Jurkat, Clone E6-1 (cell line): Measurements from ENCODE around the gene THADA.

Experiments used
- DNase-seq: peaks from one replicate; pipeline ENCODE4 v3.0.0-alpha.2; 2011; ENCODE audit warnings: low read depth, low spot score
- H3K4me3 ChIP-seq: 2 replicates; pipeline ENCODE4 v1.5.1; 2011; ENCODE audit warnings: mild to moderate bottlenecking, low read length, control low read depth, moderate library complexity

The THADA gene

DNA sequence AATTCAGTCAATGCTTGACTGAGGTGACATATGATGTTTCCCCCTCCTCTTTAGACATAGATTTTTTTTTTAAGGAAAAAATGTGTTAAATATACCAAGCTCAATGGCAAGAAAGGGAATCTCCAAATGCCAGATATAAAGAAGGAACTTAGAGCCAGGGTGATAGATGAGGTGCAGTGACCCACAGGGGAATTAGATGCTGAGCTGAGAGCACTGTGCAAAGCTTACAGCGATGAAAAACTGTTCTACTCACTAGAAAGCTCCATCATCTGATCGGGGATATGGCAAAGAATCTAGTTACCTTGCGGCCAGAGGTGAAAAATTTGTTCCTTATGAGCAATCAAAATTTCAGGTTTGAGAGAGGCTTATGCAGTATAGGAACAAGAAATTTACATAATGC lies 218.5 kb downstream of the THADA start:
- no peak for DNase-seq
- no peak overlapping the region for H3K4me3 ChIP-seq

DNA sequence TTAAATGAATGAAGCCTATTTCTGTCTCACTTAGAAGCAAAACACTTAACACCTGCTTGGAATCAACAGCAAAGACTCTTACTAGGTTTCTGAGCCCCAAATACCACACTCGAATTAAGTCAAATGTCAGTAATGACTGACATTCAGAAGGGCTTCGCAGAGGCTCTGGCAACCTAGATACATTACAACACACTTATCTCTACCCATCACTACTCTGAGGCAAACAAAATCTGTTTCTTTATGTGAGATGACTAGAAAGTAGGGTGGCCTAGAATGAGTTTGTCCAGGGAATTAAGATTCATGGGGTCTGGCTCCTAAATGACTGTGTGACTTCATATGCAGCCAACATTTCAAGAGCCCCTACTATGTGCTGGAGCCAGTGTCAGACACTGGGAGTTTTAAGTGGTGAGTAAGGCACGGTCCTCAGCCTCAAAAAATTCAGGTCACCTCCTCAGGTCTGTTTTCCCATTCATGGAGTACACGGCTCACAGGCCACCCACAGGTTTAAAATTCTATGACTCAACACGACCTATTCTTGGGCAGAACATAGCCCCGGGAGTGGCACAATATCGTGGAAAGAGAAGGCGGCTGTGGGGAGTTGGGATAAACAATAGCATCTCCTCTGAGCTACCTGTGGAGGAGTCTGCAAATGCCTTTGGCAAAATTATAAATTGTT lies 219.2 kb downstream of the THADA start:
- no peak for DNase-seq
- H3K4me3 ChIP-seq = no peak overlapping the region

DNA sequence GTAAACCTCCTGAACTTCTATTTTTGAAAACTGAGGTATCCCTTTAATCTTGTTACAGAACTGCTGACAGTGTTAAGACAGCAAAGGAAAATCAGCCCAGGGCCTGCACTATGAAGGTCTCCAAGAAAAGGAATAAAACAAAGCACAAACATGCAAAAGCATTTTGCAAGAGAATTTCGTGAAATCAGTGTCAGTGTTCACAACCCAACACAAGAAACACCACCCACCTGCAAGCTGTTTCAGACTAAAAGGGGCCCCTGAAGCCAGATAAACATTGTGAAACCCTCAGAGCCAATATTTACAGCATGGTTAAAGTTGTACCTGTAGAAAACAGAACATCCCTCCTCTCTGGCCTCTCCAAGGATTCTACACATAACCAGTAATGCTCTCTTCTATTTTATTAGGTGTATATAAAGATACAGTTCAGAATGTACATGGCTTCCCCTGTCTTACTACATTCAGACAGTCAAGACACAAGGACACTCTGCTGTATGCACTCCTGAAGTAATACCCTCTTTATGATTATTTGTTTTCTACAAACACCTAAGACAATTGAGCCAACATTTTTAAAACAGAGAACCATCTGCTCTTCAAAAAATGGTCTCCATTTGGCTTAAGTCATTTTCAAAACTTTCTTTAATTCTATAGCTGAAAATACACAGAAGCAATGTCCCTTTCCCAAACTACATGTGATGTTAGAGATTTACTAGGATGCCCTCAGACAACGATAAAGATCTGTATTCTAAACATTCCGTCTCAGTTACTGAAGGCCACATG lies 219.9 kb downstream of the THADA start:
- no peak overlapping the region for H3K4me3 ChIP-seq
- DNase-seq = no peak

DNA sequence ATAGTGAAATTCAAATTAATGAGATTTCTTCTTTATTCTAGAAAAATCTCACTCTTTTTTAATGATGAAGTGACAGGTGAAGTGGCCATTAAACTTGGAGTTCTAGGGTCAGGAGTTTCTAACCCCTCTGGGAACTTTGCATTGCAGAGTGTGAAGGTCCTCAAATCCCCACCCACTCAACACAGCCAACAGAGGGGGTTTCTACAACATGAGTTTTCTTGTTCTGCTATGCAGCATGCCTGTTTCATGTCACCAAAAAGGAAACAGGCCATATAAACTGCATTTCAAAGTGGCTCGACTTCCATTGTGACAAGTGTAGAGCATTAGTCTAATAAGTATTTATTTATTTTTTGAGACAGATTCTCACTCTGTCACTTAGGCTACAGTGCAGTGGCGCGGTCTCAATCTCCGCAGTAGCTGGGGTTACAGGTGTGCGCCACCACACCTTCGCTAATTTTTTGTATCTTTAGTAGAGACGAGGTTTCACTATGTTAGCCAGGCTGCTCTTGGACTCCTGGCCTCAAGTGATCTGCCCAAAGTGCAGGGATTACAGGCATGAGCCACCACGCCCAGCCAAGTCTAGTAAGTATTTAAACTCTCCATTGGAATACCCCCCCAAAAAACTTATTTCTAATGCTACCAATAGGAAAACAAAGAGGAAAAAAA lies 223.3 kb downstream of the THADA start:
- H3K4me3 ChIP-seq = no peak overlapping the region
- DNase-seq = no peak

DNA sequence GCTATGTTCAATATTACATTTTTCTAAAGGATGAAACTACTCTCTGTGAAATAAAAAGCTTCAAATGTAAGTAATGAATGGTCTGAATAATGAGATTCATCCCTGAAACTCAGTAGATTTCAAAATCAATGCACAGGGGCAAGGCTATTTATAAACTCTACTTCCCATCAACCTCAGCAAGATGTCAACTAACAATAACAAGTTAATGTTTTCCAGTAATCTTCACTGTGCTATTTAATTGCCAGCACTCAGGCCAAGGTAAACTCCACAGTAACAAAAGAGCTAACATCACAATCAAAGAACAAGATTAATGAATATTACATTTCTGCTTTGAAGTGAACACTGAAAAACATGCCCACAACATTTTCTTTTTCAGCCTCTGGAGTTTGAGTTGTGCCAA lies 225.1 kb downstream of the THADA start:
- no peak for DNase-seq
- no peak overlapping the region for H3K4me3 ChIP-seq

DNA sequence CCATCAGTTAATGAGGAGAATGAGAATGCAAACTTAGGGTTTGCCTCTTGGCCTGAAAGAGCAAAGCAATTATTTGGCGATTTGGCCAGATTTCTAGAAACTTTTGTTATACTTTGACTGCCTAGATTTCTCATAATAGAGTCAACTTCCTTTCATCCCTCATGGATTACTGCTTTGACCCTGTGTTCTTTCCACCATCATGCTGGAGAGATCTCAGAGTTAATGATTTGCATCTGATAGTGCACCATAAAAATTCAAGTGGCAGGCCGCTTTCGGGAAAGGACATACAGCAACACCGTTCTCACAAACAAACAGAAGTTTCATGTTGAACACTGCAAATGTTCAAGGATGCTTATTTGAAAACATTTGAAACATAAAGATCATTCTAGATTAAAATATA lies 225.7 kb downstream of the THADA start:
- no peak for DNase-seq
- no peak overlapping the region for H3K4me3 ChIP-seq

DNA sequence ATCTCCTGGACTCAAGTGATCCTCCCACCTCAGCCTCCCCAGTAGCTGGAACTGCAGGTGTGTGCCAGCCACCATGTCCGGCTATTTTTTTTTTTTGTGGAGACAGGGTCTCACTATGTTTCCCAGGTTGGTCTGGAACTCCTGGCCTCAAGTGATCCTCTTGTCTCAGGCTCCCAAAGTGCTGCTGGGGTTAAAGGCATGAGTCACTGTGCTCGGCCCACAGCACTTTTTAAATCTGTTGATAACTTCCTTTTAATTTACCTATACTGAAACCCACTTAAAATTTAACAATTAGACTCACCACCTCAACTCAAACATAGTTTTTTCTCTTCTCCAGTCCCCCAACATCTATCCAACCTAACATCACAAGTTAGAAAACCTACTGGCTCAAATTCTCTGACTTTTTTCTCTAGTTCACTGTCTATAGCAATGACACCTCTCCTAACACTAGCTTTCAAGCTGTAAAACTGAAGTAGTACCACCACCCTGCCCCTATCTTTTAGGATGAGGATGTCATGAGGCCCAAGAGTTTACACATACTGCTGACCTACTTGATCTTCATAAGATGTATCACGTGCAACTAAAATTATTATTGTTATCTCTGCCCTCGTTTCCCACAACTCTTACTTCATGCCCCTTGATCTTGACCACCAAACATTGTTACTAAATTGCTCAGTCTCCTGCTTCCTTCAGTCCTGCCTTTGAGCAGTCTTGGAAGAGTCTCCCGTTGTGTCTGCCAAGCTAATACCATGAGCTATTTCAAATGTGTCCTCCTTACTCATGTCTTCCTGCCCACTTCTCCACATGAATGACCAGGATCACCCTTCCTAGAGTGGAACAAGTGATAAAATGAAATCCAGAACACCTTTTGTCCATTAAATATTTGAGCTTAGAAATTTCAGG lies 227.1 kb downstream of the THADA start:
- no peak overlapping the region for H3K4me3 ChIP-seq
- no peak for DNase-seq

DNA sequence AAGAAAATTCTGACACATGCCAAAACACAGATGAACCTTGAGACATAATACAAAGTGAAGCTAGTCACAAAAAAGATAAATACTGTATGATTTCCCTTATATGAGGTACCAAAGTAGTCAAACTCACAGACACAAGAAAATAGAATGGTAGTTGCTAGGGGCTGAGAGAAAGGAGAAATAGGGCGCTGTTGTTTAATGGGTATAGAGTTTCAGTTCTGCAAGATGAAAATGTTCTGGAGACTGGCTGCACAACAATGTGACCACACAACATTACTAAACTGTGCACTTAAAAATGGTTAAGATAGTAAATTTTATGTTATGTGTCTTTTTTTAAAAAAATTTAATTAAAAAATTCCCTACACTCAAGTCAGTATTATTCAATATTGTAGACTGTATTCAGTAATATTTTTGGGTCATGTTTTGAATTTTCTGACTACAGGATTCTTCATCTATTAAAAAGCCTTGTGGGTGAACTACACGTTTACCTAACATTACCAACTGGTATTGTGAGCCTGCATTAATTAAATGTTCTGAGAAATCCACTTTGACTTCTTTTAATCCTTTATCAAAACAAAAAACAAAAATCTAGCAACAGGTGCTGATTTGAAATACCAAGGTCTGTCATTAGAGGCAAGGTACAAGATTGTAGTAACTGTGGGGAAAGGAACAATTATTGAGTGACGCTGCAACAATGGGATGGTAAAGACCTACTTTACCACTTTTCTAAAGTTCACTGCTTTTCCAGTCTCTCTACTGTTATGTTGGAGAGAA lies 228.6 kb downstream of the THADA start:
- no peak overlapping the region for H3K4me3 ChIP-seq
- DNase-seq = no peak

DNA sequence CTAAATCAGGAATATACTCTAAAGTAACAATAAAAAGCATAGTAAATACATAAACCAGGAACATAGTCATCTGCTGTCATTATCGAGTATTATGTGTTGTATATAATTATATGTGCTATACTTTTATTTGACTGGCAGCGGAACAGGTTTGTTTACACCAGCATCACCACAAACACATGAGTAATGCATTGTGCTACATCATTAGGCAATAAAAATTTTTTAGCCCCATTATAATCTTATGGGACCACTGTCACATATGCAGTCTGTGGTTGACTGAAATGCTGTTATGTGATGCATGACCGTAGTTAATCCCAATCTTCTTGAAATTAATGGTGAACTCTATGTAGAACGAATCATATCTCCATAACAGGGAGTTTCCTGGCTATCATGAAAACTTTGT lies 232.7 kb downstream of the THADA start:
- no peak overlapping the region for H3K4me3 ChIP-seq
- DNase-seq = no peak

DNA sequence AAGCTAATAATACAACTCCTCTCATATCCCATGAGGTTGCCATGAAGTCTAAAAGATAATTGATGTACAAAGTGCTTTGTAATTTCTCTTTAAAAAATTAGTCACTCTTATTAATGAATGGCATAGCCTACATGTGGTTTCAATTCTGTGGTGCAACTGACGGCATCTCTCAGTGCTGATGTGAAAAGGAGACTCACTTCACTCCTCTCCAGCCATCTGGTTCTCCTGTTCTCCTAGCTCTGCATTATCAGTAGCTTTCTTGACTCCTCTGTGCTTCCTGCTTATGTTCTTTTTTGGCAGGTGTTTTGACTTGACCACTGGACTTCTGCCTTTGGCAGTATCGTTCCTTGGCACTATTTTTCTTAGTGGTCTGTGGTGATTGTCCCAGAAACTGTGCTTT lies 234.6 kb downstream of the THADA start:
- no peak overlapping the region for H3K4me3 ChIP-seq
- no peak for DNase-seq

DNA sequence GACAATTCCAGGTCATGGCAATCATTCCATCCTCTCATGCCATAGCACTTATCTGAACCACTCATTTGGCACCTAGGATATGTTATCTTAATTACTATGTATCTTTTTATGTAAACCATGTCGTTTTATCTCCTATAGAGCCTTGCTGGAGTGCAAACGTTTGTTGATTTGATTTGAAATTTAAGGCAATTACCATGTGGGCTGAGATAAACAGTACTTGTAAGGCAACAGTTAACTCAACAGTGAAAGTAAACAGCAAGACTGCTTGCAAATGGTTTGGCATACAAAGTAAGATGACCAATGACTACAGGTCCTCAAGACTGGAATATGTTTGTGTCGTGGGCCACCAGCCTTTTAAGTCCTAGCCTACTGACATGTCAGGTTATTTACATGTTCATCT lies 235.7 kb downstream of the THADA start:
- H3K4me3 ChIP-seq = no peak overlapping the region
- no peak for DNase-seq

DNA sequence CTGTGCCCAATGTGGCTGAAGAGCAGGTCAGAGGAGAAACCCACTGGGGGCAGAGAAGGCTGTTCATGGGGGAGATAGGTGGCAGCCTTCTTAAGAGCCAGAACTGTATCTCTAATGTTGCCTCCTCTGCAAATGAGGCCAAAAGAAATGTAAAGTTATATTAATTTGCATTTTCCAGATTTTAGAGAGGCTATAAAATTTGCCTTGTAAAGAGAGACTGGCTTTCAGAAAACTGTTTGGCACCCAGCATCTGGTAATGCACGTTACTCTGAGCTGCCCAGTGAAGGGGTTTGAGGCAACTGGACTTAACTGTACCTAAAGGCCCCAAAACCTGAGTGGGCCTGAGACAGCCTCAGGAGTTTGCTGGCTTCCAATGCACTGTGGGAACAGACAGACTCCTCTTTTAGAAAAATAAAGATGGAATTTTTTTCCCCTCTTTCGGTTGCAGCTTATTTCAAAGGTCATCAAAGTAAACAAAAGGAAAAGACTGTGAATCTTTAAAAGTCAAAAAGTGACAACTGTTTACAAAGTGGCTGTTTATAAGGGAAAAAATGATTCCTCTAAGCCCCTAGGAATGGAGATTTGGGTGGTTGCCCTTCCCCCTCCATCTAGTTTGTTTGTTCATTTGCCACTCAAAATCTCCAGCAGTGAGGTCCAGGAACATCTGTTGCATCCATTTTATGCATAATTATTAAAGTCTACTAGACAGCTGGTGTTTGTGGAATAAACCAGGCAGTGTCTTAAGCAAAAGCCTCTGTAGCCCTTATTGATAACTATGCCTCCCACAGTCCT lies 237.2 kb downstream of the THADA start:
- no peak for DNase-seq
- no peak overlapping the region for H3K4me3 ChIP-seq

DNA sequence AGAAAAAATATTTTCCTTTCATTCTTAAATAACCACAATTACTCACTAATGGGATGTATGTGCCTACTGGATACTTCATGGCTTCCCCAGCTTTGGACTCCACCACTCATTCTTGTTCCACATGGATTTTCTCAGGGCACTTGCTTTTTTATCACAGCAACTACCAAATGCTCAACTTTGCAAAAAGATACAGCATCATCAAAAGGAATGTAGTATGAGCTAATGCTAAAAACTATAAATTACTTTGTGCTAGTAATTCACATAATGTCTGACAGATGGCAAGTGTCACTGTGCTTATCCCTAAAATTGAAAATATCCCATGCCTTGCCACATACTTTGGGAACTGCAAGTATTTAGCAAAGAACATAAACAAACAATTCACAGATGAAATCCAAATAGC lies 239.1 kb downstream of the THADA start:
- no peak for DNase-seq
- H3K4me3 ChIP-seq = no peak overlapping the region

DNA sequence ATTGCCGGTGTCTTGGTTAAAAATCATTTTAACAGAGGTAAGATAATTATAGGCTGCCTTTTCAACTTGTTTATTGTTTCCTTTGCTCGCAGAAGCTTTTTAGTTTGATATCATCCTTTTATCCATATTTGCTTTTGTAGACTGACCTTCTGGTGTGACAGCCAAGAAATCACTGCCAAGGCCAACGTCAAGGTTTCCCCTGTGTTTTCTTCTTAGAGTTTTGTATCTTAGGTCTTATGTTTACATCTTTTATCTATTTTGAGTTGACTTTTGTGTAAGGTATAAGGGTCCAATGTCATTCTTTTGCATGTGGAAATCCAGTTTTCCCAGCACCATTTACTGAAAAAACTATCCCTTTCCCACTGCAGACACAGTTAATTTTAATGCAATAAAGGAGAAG lies 240.4 kb downstream of the THADA start:
- H3K4me3 ChIP-seq = no peak overlapping the region
- DNase-seq = no peak

DNA sequence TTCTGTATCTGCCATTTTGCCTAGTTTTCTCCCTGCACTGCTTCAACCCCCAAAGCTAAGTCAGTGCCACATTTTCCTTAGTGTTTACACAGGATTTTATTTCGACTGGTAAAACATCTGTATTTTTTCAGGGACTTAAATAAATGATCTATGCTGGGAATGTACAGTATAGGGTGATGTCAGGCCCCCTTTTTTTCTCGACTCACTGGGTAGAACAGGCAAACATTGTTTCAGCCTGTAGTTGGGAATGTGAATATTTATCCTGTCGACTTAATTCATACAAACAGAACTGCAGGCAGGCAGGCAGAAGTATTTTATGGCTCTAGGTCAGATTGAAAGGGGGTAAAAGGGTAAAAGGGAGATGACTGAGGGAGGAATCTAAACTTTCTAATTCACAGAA lies 245.9 kb downstream of the THADA start:
- no peak for DNase-seq
- no peak overlapping the region for H3K4me3 ChIP-seq

DNA sequence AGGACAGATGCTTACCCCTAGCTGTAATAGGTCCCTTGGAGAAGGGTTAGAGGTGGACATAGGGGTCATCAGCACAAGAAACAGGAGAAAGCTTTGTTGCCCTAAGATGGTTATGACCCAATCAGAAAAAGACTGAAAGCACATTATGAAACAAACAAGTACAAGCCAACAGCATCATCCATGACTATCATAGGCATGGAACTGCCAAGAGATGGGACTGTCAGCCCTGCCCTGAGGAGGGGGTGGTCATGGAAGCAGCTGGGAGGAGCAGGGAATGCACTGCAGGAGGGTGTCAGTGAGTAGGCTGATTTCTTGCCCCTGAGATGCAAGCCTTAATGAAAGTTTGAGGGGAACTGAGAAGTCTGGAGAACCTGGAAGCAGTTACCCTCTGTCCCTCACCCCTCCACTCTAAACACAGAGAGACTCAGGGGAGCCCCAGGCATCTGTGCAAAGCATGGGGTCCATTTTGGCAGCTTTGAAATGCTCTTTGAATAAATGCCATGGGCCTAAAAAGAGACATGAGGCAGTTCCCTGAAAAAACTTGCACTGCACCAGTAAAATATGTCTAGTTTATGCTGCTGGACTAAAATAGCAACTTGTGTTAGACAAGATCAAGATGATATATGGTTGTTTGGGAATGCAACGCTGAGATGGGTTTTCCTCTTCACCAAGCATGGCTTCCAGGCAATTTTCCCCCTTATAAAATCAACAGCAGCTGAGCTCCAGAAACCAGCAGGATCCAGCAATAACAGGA lies 246.8 kb downstream of the THADA start:
- no peak overlapping the region for H3K4me3 ChIP-seq
- no peak for DNase-seq

DNA sequence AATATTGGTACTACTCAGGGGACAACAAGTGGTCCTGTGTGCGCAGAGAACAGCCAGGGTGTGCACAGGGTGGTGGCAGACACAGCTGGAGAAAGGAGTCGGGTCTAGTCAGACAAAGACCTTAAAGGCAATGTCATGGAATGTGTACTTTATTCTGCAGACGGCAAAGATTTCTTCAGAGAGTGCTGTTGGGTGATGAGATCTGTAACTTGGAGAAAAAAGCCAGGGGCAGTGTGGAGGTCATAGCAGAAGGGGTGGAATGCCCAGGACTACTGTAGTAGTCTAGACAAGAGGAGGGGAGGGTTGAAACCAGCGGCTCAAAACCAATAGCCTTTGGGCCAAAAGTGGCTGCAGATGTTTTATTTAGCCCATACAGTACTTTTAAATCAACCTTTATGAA lies 248.1 kb downstream of the THADA start:
- H3K4me3 ChIP-seq = no peak overlapping the region
- no peak for DNase-seq
